A204.1 (cell line): Measurements from ENCODE around the gene P3H2.

Source experiments
- FAIRE-seq: peaks from 2 replicates; lab custom pipeline; 2012; peaks lifted over from hg19 to GRCh38; lab: Jason Lieb, UNC

The P3H2 gene

GRCh38 chr3:190125436-190126068 is 4.9 kb upstream of the P3H2 start:
- FAIRE-seq, result no peak

GRCh38 chr3:190124067-190124466 is 3.4 kb upstream of the P3H2 start:
- no peak for FAIRE-seq

GRCh38 chr3:190122198-190122771 is 1.6 kb upstream of the P3H2 start:
- FAIRE-seq, result no peak

GRCh38 chr3:190121383-190121782 is 686 bp upstream of the P3H2 start:
- no peak for FAIRE-seq

GRCh38 chr3:190121061-190121377 is 322 bp upstream of the P3H2 start:
- no peak for FAIRE-seq

- no peak for FAIRE-seq
Observed at GRCh38 chr3:190119461-190120268, 1.0 kb downstream of the P3H2 start.

- no peak for FAIRE-seq
Observed at GRCh38 chr3:190118438-190118837, 2.3 kb downstream of the P3H2 start.

- FAIRE-seq, result no peak
Observed at GRCh38 chr3:190117981-190118380, 2.7 kb downstream of the P3H2 start.

GRCh38 chr3:190116551-190117067 is 4.1 kb downstream of the P3H2 start:
- no peak for FAIRE-seq

GRCh38 chr3:190110826-190111225 is 9.9 kb downstream of the P3H2 start:
- no peak for FAIRE-seq

- FAIRE-seq, result no peak
Observed at GRCh38 chr3:190109441-190109840, 11.3 kb downstream of the P3H2 start.

GRCh38 chr3:190108804-190109203 is 11.9 kb downstream of the P3H2 start:
- no peak for FAIRE-seq

- no peak for FAIRE-seq
Observed at GRCh38 chr3:190105876-190106275, 14.8 kb downstream of the P3H2 start.

- FAIRE-seq, result no peak
Observed at GRCh38 chr3:190101320-190102011, 19.2 kb downstream of the P3H2 start.

- FAIRE-seq, result no peak
Observed at GRCh38 chr3:190099099-190099498, 21.6 kb downstream of the P3H2 start.

GRCh38 chr3:190097617-190098016 is 23.1 kb downstream of the P3H2 start:
- FAIRE-seq, result no peak

- no peak for FAIRE-seq
Observed at GRCh38 chr3:190097025-190097424, 23.7 kb downstream of the P3H2 start.

- no peak for FAIRE-seq
Observed at GRCh38 chr3:190096345-190096744, 24.4 kb downstream of the P3H2 start.

GRCh38 chr3:190094160-190094718 is 26.5 kb downstream of the P3H2 start:
- FAIRE-seq, result no peak

- FAIRE-seq, result no peak
Observed at GRCh38 chr3:190092250-190092649, 28.4 kb downstream of the P3H2 start.

GRCh38 chr3:190089711-190090110 is 31.0 kb downstream of the P3H2 start:
- no peak for FAIRE-seq

GRCh38 chr3:190088890-190089289 is 31.8 kb downstream of the P3H2 start:
- no peak for FAIRE-seq

GRCh38 chr3:190086191-190086590 is 34.5 kb downstream of the P3H2 start:
- FAIRE-seq, result no peak
